Activated T-helper 1 cell treated with anti-CD3 and anti-CD28 coated beads, Interleukin-2, amount 50 U/mL, for 16 hours (primary cell): ENCODE data around the gene TMEM37.

Source experiments
- DNase-seq, 2 donors: peaks; one replicate each; pipeline ENCODE4 v3.0.0-alpha.2; 2020; ENCODE audit warnings: low read depth in 1 of 2, low spot score in 1 of 2

Gene TMEM37

DNA sequence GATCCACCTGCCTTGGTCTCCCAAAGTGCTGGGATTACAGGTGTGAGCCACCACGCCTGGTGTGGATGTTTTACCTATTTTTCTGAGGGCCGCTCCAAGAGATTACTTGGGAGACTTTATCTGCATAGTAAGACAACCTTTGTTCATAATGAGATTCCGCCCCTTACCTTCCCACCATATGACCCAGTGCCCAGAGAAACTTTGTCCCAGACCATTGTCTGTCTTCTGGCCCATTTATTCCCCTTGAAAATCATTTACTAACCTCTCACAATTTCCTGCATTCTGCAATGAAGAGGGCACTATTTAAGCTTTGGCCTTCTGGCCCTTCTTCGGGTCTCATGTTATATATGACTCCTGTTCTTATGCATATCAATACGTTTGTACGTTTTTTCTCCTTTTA, 13.7 kb upstream of the TMEM37 start:
- no peak for DNase-seq

DNA sequence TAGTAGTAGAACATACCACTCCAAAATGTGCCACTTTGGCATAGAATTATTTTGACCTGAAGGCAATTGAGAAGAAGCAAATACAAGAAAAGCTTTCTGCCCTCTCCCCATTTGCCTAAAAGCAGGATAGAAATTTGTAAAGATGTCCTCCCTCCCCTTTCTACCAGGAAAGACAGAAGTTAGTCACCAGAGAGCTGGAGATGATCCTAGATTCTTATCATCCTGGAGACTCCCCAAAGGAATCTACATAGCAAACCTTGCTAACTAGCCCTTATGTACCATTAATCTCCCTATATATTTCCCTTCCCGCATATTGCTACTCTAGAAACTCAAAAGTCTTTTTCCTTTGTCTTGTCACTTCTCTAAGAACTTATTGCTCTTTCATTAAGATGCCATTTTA, 12.6 kb upstream of the TMEM37 start:
- no peak for DNase-seq

DNA sequence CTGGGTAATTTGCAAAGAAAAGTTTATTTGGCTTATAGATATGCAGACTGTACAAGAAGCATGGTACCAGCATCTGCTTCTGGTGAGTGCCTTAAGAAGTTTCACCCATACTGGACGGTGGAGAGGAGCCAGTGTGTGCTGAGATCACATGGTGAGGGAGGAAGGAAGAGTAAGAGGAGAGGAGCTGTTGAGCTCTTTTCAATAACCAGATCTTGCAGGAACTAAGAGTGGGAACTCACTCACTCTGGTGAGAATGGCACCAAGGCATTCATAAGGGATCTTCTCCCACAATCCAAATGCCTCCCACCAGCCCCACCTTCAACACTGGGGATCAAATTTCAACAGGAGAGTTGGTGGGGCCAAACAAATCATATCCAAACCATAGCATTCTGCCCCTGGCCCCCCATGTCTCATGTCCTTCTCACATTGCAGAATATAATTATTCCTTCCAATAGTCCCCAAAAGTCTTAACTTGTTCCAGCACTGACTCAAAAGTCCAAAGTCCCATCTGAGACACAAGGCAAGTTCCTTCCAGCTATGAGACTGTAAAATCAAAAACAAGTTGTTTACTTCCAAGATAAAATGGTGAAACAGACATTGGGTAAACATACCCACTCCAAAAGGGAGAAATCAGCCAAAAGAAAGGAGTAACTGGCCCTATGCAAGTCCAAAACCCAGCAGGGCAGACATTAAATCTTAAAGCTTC, 11.7 kb upstream of the TMEM37 start:
- DNase-seq = no peak

DNA sequence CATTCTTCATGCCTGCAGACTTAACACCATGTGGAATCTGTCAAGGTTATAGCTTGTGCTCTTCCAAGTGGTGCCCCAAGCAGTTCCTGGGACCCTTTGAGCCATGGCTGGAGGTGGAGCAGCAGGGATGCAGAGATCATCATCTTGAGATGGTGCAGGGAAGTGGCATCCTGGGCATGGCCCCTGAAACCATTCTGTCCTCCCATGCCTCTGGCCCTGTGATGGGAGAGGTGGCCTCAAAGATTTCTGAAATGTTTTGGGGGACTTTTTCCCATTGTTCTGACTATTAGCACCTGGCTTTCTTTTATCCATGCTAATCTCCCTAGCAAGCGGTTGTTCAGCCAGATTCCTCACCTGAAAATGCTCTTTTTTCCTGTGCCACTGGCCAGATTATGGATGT, 10.3 kb upstream of the TMEM37 start:
- DNase-seq = no peak

DNA sequence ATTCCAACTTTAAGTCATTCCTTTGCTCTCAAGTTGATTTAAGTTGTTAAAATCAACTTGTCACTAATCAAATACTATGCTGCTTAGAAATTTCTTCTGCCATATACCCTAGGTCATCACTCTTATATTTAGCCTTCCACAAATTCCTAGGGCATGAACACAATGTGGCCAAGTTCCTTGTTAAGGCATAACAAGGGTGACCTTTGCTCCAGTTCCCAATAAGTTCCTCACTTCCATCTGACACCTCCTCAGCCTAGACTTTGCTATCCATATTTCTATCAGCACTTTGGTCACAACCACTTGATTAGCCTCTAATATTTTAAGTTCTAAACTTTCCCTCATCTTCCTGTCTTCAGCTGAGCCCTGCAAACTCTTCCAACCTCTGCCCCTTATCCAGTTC, 9.9 kb upstream of the TMEM37 start:
- DNase-seq = no peak

DNA sequence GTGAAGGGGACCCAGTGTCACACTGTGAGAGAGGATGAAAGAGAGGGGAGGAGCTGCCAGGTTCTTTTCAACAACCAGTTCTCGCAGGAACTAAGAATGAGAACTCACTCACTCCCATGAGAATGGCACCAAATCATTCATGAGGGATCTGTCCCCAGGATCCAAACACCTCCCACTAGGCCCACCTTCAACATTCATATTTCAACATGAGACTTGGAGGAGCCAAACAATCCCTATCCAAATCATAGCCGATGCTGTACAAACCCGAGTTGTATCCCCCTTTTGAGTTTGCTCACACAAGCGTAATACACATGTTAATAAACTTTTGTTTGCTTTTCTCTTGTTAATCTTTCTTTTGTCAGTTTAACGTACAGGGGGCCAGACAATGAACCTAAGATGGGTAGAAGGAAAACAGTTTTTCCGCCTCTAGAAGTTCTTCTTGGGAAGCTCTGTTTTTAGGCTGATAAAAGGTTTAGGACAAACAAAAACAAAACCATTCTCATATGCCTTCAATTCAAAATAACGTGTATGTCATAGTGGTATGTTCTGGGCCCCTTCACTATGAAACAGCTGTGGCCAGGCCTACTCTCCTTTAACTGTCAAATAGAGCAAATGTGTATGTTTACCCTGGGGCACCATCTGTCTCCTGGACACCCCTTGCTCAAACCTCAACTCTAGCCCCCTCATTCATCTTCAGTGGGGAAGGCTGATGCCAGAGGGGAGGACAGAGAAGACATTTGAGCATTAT, 9.1 kb upstream of the TMEM37 start:
- no peak for DNase-seq

DNA sequence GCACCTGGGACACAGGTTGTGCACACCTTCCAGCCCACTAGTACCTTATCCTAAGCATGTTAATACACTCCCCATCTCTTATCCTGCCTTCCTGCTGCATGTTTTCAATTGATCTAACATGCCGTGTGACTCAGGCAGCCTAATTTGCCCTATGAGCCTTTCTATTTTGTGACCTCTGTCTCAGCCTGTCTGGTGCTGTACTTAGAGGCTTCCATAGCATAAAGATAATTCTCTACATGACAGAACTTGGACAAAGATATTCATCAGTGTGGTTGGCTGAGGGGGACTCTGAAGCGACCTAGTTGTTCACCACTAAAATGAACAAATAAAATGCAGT, 8.6 kb upstream of the TMEM37 start:
- DNase-seq = no peak

DNA sequence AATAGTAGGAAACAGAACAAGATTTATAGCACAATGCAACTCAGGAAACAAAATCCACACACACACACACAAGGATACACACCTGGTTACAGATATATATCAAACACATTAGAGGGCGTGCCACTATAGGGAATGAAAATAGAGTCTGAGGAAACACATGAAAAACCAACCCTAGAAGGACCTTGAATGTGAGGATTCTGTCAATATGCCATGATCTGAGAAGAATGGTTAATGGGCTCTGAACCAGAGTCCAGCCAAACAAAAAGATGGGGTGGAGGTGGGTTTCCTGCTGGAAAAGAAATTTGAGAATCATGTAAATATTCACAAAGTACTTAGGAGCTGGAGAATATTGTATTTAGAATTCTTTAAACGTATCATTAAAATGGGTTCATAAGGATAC, 7.8 kb upstream of the TMEM37 start:
- no peak for DNase-seq

DNA sequence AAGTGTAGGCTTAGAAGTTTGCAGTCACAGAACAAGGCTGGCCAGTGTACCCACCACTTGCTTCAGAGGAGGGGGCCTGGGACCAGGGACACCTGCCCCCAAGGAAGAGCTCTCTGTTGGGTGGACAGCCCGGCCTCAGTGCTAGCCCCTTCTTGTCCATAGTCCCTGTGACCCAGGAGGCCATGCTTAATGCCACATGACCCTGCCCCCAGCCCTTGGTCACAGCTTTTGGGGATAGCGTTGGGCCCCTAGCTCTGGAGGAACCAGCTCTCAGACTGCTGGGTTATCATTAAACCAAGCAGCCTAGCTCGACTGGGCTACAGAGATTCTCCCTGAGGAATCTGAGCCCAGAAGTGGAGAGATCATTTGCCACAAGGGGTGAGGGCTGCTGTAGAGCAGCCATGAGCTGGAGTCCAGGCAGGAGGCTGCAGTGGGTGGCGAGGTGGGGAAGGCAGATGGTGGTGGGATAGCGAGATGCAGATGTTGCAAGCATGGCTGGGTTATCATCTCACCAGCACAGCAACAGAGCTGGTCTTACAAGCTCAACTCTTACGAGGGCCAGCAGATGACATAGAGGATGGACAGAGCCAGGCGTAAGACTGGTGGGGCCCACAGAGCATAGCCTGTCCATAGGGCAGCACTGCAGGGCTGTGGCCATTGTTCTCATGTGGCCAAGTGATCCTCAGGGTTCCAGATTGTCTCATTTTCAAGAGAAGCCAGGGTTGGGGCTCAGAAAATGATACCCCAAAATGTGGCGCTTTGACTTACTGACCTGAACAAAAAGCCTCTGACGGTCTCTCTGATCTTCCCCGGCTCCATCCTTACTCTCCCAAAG, 7.2 kb upstream of the TMEM37 start:
- DNase-seq = no peak

DNA sequence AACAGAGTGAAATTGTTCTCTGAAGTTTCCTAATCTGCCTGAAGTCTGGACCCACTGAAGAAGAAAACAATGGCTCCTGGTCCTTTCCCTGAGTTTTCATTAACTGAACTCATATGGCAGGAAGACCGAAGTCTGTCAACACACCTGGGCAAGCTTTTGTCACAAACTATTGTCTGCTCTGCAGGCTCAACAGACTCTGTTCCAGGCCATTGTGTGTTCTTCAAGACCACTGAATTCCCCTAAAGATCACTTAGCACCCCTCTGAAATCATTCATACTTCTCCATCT, 6.6 kb upstream of the TMEM37 start:
- DNase-seq = no peak

DNA sequence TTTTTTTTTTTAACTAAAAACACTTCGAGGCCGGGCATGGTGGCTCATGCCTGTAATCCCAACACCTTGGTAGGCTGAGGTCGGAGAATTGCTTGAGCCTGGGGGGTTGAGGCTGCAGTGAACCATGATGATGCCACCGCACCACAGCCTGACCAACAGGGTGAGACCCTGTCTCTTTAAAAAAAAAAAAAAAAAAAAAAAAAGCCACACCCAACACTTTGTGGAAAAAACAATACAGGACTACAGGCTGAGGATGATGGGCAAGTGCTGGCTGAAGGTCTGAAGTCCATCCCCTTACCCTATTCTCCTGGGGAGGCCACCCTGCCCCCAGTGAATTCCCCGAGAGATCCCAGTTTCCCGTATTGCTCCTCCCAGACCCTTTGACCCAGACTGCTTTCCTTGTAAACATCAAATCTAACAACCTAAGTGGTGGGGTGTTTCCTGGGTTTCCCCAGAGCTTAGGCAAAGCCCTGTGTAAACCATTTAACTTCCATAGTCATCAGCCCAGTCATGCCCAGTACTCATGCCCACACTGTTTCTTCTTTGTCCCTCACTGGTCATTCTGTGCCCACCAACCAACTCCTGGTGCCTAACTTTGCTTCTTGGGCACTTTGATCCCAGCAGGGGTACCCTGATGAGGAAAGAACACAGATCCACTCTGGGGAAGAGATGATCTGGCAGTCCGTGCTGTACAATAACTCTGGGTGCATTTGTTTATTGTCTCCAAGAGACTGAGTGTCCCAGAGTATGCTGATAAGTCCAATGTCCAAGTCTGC, 5.8 kb upstream of the TMEM37 start:
- DNase-seq = no peak

DNA sequence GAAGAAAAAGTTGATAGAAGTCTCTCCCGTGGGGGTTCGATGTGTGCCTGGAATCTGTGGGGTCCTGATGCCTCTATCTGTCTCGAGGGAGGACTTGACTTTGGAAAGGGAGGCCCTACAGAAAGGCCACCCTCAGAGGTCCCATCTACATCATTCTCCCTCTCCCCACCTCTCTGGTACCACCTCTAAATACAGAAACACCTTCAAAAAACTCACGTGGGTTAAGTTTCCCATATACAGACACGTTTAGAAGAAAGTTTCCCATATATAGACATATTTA, 5.3 kb upstream of the TMEM37 start:
- DNase-seq = no peak

DNA sequence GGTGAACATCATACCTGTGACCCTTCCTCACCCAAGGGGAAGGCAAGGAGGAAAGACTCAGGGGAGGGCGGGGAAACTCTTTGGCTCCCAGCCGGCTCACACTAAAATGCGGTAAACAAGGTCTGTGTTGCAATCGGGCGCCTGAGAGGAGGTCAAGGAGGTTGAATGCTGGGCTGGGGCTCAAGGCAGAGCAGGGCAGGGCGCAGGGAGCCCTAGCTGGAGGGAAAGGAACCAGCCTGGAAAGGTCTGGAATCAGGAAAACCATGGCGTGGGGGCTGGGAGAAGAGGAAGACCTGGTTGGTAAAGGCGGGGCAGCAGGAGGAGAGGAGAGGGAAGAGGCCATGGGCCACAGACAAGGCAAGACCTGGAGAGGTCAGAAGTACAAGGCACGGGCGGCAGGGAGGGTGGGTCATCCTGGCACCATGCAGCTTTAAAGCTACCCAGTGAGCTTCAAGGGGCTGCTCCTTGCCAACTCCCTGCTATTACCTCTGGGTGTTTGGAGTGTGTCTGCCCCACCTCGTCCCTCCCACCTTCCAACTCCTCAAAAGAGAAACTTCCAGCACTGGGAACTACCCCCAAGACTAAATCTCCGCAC, 4.8 kb upstream of the TMEM37 start:
- DNase-seq = no peak

DNA sequence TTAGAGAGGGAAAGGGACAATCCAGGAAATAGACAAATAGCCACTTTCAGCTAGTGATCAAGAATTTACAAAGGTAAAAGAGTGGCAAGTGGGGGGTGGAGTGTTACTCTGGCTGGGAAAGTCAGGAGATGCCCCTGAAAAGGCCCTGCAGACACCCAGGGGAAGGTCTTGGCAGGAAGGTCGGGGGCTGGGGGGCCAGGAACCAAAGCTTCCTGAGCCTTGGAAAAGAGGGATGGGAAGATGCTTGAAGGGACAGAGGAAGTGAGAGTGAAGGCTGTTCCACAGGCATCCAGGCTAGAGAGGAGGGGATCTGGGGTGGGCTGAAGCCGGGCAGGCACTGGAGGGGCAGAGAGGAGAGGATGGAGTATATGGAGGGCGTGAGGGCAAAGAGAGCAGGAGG, 3.9 kb upstream of the TMEM37 start:
- no peak for DNase-seq

DNA sequence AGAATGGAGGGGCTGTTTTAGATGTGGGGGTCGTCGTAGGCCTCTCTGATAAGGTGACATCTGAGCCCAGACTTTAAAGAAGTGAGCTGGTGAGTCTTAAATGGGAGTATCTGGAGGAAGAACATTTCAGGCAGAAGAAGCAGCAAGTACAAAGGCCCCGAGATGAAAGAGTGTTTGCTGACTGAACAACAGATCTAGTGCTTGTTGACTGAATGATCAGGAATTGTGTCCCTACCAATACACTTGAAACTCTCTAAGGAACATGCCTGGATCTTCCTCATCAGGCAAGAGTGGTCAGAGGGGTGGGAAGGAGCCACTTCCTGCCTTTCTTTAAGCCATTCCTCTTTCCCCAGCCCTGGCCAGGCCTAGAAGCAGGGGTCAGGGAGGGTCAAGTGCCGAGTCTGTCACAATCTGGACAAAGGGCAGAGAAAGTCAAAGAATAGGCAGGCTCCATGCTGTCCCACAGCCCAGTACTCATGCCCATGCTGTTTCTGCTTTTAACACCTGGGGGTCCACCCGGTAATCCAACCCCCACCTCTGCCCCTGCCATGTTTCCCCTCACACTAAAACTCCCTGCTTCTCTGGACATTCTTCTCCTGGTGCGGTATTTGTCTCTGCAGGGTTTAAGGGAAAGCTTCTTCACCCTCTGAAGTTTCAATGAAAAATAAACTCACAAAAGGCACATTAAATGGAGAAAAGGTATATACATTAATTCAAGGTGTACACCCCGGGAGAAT, 3.0 kb upstream of the TMEM37 start:
- DNase-seq = no peak

DNA sequence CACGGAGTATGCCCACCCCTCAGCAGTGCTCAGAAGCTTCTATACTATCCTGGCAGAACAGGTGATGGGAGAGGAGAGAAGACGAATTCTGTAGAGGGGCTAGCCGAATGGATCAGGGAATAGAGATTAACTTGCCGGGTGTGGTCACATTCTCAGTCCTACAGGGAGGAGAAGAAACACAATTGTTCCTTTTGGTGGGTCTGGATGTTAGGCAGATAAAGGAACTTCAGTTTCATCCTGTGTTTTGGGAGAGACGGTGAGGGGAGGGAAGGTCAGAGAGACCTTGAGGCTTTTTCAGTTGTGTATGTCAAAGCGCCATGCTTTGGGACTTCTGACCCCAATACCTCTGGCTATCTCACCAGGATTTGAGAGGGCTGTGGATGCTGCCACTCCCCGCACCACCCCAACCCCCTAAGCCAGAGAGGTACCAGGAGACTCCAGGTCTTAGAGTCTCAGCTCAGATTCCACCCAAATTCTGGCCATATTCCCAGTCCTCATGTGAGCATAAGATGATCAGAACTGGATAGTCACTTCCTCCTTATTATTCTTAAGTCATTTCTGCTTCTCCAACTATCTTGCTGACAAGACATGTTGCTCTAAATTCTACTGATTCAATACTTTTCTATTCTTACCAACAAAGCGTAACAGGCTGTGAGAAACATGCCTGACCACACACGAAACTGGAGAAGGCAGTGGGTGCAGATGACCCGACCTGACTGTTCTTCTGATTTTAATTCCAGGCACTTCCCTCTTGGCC, 2.3 kb upstream of the TMEM37 start:
- no peak for DNase-seq

DNA sequence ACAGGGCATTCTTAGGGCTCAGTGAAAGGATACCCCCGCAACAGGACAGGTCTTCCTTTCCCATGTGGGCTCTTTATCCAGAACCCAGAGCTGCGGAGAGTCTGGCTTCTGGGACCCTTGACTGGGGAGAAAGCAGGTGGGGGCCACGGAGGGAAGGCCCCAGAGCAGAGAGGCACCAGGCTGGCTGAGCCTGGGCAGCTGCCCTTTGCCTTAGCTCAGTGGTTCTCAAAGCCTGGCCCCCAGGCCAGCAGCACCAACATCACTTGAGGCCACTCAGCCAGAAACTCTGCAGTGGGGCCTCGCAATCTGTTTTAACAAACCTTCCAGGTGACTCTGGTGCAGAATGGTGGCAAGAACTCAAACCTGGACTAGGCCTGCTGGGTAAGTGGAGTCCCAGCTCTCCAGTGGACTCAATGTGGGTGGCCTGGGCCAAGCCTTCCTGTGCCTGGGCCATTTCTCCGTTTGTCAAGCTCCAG, 1.6 kb upstream of the TMEM37 start:
- DNase-seq = no peak

DNA sequence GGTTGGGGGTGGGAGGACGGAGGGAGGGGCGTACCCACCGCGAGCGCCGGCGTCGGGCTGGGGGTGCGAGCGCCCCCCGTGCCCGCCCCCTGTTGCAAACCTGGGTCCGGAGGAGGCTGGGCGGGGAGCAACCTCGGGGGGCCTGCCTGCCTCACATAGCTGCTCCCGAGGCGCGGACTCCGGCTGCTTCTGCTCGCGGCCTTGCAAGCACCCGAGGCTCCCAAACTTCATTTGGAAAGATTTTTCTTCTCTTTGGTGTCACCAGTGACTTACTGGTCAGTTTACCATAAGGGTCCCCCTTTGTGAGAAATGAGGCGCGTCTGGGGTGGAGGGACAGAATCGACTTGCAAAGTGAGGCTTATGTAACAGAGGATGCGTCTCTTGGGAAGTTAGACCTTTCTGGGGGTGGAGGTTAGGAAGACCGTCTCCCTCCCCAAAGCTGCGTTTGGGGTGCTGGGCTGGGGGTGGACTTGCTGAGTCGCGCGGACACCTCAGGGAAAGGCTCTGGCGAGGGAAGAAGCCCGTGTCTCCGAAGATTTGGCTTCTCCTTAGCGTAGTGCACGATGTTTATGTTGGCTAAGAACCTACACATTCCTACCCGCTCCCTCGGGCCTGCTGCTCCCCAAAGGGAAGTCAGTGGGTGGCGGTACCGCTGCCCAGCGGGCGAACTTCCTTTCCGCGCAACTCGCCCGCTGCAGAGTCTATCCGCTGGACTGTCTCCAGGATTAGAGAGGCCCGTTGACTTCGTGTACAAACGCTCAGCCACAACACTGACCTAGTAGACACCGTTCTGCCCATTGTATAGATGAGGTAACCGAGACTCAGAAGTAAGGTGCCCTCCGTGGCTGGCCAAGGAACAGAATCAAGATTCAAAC, 559 bp downstream of the TMEM37 start:
- DNase-seq = no peak
